Aorta (tissue), 5 donors: ENCODE data around the gene LPAR1. TPM values are rescaled to one million over a fixed set of nuclear protein-coding genes. Genes with fewer than 3 reads are reported as not detected.

Experiments
- ATAC-seq: fragments of 200-7000 bp; cut with Tn5 transposase; one replicate; pipeline ENCODE4 v1.9.1; 2022; ENCODE audit warnings: moderate library complexity; ENCODE audit not compliant: low FRiP score
- DNase-seq, 2 donors: peaks; one replicate each; pipeline ENCODE4 v3.0.0-alpha.2; 2020
- H3K27ac ChIP-seq, 2 donors: one replicate each; pipeline ENCODE4 v1.5.1; 2013; ENCODE audit warnings: low read length in 2 of 2, mild to moderate bottlenecking in 2 of 2, moderate library complexity in 2 of 2, control low read depth in 1 of 2, inconsistent platforms in 1 of 2, low read depth in 1 of 2
- H3K27me3 ChIP-seq, 2 donors: one replicate each; pipeline ENCODE4 v1.6.1; 2013; ENCODE audit warnings: control low read depth in 1 of 2, low read length in 1 of 2, mild to moderate bottlenecking in 1 of 2, moderate library complexity in 1 of 2; ENCODE audit not compliant: insufficient read depth in 2 of 2, control insufficient read depth in 1 of 2
- H3K36me3 ChIP-seq, 2 donors: one replicate each; pipeline ENCODE4 v1.6.1; 2013; ENCODE audit warnings: control low read depth in 1 of 2, low read length in 1 of 2, mild to moderate bottlenecking in 1 of 2; ENCODE audit not compliant: insufficient read depth in 2 of 2, control insufficient read depth in 1 of 2
- H3K4me1 ChIP-seq, 2 donors: one replicate each; pipeline ENCODE4 v1.6.1; 2013; ENCODE audit warnings: low read length in 2 of 2, control low read depth in 1 of 2, mild to moderate bottlenecking in 1 of 2, moderate library complexity in 1 of 2; ENCODE audit not compliant: insufficient read depth in 2 of 2, control insufficient read depth in 1 of 2
- H3K4me3 ChIP-seq, 2 donors: one replicate each; pipeline ENCODE4 v1.5.1; 2013; ENCODE audit warnings: low read length in 2 of 2, control low read depth in 1 of 2, mild to moderate bottlenecking in 1 of 2
- H3K9me3 ChIP-seq: one replicate; pipeline ENCODE4 v1.6.1; 2013; ENCODE audit warnings: mild to moderate bottlenecking, low read length; ENCODE audit not compliant: control insufficient read depth
- WGBS, 2 donors: extraction: QIAGEN DNeasy Blood & Tissue Kit; methylation state at CpG; one replicate each; pipeline ENCODE4 v1.1.7; 2013; 5-methylcytosine and 5-hydroxymethylcytosine counted together
- intact Hi-C, 2 donors: fragments of 100-400 bp; cut with DNase I; formaldehyde crosslinking; loops; one replicate each; pipeline versions ENCODE4 v1.14.2 to v1.15.0; 2022
- polyA plus RNA-seq, 2 donors: library from polyadenylated mRNA; stranded (reverse); fragments of 200-250 nt; gene quantifications; one replicate each; pipeline ENCODE4 v1.2.3, GENCODE V29; 2013
- total RNA-seq, 2 donors: library from RNA; stranded (reverse); fragmentation: NEBNext Ultra II Directional; extraction: Animal tissue kit (Norgen Biotek cat#: 25700); gene quantifications; one replicate each; pipeline ENCODE4 v1.2.1, GENCODE V29; 2021
- donor health status: healthy with polysubstance abuse.
- donor health status: Bipolar disorder and iron deficiency.
- donor health status: DM: no; HTN: no; CAD: no.
- donor health status: DM: no; HTN: no; CAD: no.
- donor health status: DM: yes; HTN: yes; CAD: no.

LPAR1 gene
- total and polyA plus RNA-seq, 4 donors, result 28.1 to 125 (median 94.4) TPM

DNA sequence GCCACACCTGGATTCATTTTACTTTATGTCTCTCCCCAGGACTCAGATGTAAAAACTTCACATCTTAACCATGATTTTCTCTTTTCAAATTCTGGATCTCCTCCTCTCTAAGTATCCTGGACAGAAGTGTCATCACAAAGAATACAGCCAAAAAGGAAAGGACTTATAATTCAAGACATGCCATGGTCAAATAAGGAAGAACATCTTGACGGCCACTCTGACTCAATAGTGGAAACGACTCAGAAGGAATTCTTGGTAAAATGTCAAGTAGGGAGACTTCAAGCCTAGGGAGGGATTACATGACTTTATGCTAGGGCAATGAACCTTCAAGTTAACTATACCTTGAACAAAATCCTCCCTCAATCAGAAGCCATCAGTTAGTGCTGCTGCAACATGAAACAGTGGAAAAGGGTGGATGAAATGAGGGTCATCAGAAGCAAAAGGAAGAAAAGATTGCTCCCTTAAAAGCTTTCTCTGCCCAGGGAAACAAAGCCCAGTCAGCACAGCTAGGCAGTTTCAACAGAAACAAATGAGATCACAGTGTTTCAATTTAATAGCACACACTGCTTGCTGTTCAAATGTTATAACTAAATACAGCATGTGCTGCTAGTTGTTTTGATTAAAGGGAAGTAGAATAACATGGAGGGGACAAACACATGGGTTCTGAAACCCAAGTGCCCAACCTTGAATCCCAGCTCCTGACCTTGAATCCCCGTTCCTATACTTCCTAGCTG lies 101.4 kb downstream of the LPAR1 start:
- Histone ChIP-seq H3K27ac (peak overlapping the region; percentile 90 to 92), H3K27me3 (no peaks in the 10 kb centered on the region), H3K4me3 (no peak overlapping the region), H3K4me1 (peaks cover 5 to 21% of the 10 kb centered on the region in 2 donors), H3K36me3 (peaks cover 5% of the 10 kb centered on the region in 2 donors), H3K9me3 (no peaks in the 10 kb centered on the region)
- 2 to 6% methylated on average over 3 of the region's 3 CpGs for WGBS, 2 donors
- DNase-seq, result no peak
- ATAC-seq, result peak; percentile 67
- intact Hi-C loops, result loop anchor here in 1 of 2 donors (5.0 kb wide), 1 partner anchor 35 kb away; no protein-coding TSS in a partner anchor

DNA sequence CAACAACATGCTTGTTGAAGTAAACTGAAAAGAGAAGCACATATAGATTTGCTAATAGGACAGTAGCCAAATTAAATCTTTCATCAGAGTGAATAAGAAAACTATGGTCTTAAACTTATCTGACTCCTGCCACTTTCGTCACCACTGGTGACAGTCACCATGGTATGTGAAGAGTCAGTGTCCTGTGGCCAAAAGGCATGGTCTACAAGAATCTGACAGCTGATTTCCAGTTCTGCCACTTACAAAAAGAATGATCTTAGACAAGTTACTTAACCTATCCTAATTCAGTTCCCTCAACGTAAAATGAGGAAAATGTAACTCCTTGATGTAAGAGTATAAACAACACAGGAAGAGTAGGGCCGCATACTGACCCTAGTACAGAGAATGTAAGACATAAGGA lies 102.0 kb downstream of the LPAR1 start:
- Histone ChIP-seq H3K4me1 (peaks cover 5 to 21% of the 10 kb centered on the region in 2 donors), H3K27ac (peak overlapping the region; percentile 58 to 84), H3K9me3 (no peaks in the 10 kb centered on the region), H3K36me3 (peaks cover 0 to under 1% of the 10 kb centered on the region in 2 donors), H3K4me3 (no peak overlapping the region), H3K27me3 (no peaks in the 10 kb centered on the region)
- ATAC-seq (no peak), DNase-seq (no peak)
- intact Hi-C loops, result loop anchor here in 1 of 2 donors (5.0 kb wide), 1 partner anchor 34 kb away; no protein-coding TSS in a partner anchor
- 73 to 75% methylated on average over 3 of the region's 3 CpGs for WGBS, 2 donors

DNA sequence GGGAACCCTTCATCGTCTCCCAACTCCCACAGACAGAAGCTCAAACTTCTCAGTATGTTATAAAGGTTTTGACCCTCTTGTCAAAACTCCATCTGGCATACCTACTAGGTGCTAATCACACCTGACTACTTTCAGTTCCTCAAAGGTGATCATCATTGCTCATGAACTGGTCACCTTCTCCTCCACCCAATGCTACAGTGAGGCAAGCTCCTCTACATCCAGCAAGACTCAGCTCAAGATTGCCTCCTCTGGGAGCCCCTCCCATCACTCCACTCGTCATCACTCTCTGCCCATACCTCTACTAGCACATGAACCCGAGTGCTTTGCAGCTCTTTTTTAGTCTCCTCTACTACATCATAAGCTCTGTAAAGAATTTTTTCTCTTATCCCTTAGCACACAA lies 102.4 kb downstream of the LPAR1 start:
- Histone ChIP-seq H3K27ac (peak overlapping the region; percentile 83 to 84), H3K36me3 (no peaks in the 10 kb centered on the region), H3K4me1 (peaks cover 5 to 21% of the 10 kb centered on the region in 2 donors), H3K9me3 (no peaks in the 10 kb centered on the region), H3K27me3 (no peaks in the 10 kb centered on the region), H3K4me3 (no peak overlapping the region)
- DNase-seq, result no peak
- intact Hi-C loops, result loop anchor here in 1 of 2 donors (5.0 kb wide), 1 partner anchor 34 kb away; no protein-coding TSS in a partner anchor
- 65 to 72% methylated on average over 3 of the region's 3 CpGs for WGBS, 2 donors
- no peak for ATAC-seq

DNA sequence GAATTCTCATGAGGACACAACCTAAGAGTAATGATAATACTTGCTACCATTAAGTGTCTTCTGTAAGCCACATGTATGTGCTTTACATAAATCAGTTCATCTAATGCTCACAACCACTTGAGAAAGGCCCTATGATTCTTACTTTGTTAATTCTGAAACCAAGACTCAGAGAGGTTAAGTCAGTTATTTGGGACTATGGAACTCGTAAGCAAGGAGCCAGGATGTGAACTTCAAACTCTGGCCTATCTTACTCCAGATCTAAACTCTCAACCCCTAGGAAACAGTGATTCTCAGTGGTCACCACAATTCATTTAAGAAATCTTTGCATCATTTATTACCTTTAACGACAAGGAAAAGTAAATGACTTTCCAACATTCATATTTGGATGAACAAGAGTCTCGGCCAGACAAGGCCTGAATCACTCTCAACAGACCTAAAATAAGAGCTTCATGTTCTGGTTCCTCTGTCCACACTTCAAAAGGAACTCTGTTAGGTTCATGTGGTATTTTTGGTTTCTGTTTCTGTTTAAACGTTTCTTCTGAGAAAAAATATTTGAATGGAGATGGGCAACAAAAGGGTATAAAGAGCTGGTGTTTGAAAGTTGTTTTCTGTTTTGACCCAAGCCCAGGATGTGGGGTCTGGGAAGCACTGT lies 104.8 kb downstream of the LPAR1 start:
- no peaks in the 10 kb centered on the region for H3K9me3 ChIP-seq
- DNase-seq (no peak), ATAC-seq (no peak)
- peaks cover 2 to 11% of the 10 kb centered on the region in 2 donors for H3K4me1 ChIP-seq
- intact Hi-C loops, result no loop called here
- no peaks in the 10 kb centered on the region for H3K36me3 ChIP-seq
- H3K4me3 ChIP-seq, result no peak overlapping the region
- WGBS, 2 donors, result 22 to 24% methylated on average over 4 of the region's 4 CpGs
- no peaks in the 10 kb centered on the region for H3K27me3 ChIP-seq
- H3K27ac ChIP-seq, result peak overlapping the region; percentile 19 to 77

DNA sequence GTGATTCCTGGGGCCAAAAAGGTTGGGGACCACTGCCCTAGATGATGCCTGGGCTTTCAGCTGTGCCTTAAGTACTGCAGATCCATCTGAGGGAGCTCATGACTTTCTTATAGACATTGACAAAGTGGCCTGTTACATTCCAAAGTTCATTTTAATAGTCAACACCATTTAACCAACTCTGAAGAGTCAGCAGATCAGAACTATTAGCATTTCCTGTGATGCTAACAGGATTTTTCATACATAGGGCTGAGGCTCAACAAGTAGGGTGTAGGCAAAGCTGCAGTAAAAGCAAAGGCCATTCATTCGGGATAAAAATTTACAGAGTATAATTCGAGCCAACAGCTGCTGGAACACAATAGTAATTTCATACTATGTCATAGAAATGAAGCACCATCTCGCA lies 105.4 kb downstream of the LPAR1 start:
- Histone ChIP-seq H3K27ac (peak overlapping the region; percentile 19 to 85), H3K4me3 (no peak overlapping the region), H3K27me3 (no peaks in the 10 kb centered on the region), H3K36me3 (no peaks in the 10 kb centered on the region), H3K9me3 (no peaks in the 10 kb centered on the region), H3K4me1 (peaks cover 2 to 8% of the 10 kb centered on the region in 2 donors)
- ATAC-seq (no peak), DNase-seq (no peak)
- intact Hi-C loops, result no loop called here
- 62 to 66% methylated on average over 3 of the region's 3 CpGs for WGBS, 2 donors

DNA sequence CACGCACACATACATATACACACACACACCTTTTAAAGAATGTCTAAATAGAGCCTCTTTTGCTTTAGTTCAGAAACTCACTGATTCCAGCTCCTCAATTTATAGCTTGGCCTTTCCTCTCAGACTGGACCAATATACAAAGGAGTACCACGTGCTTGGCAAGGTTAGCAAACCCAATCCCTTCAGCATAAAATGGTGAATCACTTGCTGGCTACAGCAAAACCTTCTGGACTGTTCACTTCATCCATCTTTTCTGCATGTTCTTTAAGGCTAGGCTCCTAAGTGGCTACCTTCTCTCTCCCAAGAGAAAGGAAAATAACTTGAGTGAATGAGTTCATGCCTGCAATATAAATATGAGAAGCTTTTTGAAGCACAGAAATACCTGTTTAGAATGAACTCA lies 109.7 kb downstream of the LPAR1 start:
- peaks cover 0 to 6% of the 10 kb centered on the region in 2 donors for H3K4me1 ChIP-seq

DNA sequence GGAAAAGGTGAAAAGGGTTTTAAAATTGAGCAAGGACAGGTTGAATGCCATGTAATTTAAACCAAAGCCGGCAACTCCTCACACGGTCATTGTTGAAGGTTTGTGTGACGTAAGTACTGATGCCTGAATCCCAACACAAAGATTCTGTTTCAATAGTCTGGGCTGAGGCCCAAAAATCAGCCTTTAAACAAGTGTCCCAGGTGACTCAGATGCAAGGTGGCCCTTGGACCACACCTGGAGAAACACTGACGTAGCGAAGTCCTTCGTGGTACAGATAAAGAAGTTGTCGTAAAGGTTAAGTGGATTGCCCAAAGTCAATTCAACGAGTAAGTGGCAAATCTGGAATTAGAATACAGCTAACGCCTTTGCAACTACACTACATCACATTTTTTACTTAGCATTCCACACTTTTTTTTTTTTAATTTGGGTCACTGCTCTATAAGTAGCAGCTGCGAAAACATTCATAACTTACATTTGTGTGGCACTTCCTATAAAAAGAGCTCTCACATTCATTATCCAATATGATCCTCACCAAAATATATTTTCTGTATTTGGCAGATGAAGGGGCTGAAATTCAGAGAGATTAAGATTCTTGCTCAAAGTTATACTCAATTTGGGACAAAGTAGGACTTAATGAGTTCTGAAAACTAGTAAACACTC lies 111.3 kb downstream of the LPAR1 start:
- intact Hi-C loops, result no loop called here
- Histone ChIP-seq H3K27me3 (no peaks in the 10 kb centered on the region), H3K27ac (peak overlapping the region in 1 of 2 donors; percentile 2), H3K4me3 (no peak overlapping the region), H3K9me3 (no peaks in the 10 kb centered on the region), H3K4me1 (no peaks in the 10 kb centered on the region), H3K36me3 (no peaks in the 10 kb centered on the region)
- ATAC-seq, result no peak
- DNase-seq, result no peak
- WGBS, 2 donors, result 48 to 67% methylated on average over 10 of the region's 10 CpGs

More for the DNA sequence above, 109.7 kb downstream of the LPAR1 start:
- DNase-seq, result no peak
- Histone ChIP-seq H3K9me3 (no peaks in the 10 kb centered on the region), H3K27me3 (no peaks in the 10 kb centered on the region), H3K36me3 (no peaks in the 10 kb centered on the region), H3K4me3 (no peak overlapping the region), H3K27ac (peak overlapping the region; percentile 59 to 76)
- peak; percentile 40 for ATAC-seq
- intact Hi-C loops, result no loop called here
- WGBS, 2 donors, result 22% methylated on average over 2 of the region's 2 CpGs

DNA sequence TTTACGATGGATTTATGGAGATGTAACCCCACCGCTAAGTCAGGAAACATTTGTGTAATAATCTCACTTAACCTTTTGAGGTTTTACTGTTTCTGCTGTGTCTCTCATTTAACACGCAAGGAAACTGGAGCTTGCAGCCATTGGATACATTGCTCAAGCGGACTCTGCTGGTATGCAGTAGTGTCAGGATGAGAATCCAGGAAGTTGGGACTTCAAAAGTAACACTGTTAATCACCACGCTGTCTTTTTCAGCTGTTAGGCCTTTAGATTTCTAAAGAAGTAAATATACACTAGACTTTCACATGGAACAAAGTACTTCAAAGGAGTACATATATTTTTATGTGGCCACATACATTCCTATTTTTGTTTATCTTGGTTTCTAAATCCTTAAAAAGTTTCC lies 114.7 kb downstream of the LPAR1 start:
- WGBS, 2 donors, result 91 to 96% methylated on average over 5 of the region's 5 CpGs

More for the DNA sequence above, 114.7 kb downstream of the LPAR1 start:
- DNase-seq, result no peak
- ATAC-seq, result no peak
- intact Hi-C loops, result no loop called here
- Histone ChIP-seq H3K27ac (no peak overlapping the region), H3K4me3 (no peak overlapping the region), H3K9me3 (no peaks in the 10 kb centered on the region), H3K36me3 (no peaks in the 10 kb centered on the region), H3K4me1 (peaks cover 0 to 2% of the 10 kb centered on the region in 2 donors), H3K27me3 (no peaks in the 10 kb centered on the region)
